ENCODE measurements around the gene STIM1. TPM values are rescaled to one million over a fixed set of nuclear protein-coding genes. Genes with fewer than 3 reads are reported as not detected.

The STIM1 gene
- total RNA-seq, 1 donor from 2014 or later, result 16.5 TPM

- no peak for TF ChIP-seq CTCF (conservative IDR thresholded peaks at IDR 0.05; ENCODE audit: low read depth, low read length)
- H3K4me3 ChIP-seq (ENCODE audit: low read depth, low read length), result no peak overlapping the region
- DNase-seq (ENCODE audit: low read depth), result no peak
Observed at GRCh38 chr11:4054643-4055042, 199.2 kb downstream of the STIM1 start.

GRCh38 chr11:4059424-4059823 lies 204.0 kb downstream of the STIM1 start:
- no peak overlapping the region for H3K4me3 ChIP-seq (ENCODE audit: low read depth, low read length)
- no peak for TF ChIP-seq CTCF (conservative IDR thresholded peaks at IDR 0.05; ENCODE audit: low read depth, low read length)
- DNase-seq (ENCODE audit: low read depth), result no peak

GRCh38 chr11:4060182-4060923 lies 204.9 kb downstream of the STIM1 start:
- TF ChIP-seq CTCF (conservative IDR thresholded peaks at IDR 0.05; ENCODE audit: low read depth, low read length), result no peak

GRCh38 chr11:4061700-4062099 lies 206.2 kb downstream of the STIM1 start:
- DNase-seq (ENCODE audit: low read depth), result no peak
- H3K4me3 ChIP-seq (ENCODE audit: low read depth, low read length), result no peak overlapping the region
- TF ChIP-seq CTCF (conservative IDR thresholded peaks at IDR 0.05; ENCODE audit: low read depth, low read length), result no peak

More at GRCh38 chr11:4060182-4060923, 204.9 kb downstream of the STIM1 start:
- no peak for DNase-seq (ENCODE audit: low read depth)
- H3K4me3 ChIP-seq (ENCODE audit: low read depth, low read length), result no peak overlapping the region

GRCh38 chr11:4063348-4063747 lies 207.9 kb downstream of the STIM1 start:
- DNase-seq (ENCODE audit: low read depth), result no peak
- no peak overlapping the region for H3K4me3 ChIP-seq (ENCODE audit: low read depth, low read length)
- TF ChIP-seq CTCF (conservative IDR thresholded peaks at IDR 0.05; ENCODE audit: low read depth, low read length), result no peak

- no peak for DNase-seq (ENCODE audit: low read depth)
- no peak overlapping the region for H3K4me3 ChIP-seq (ENCODE audit: low read depth, low read length)
- TF ChIP-seq CTCF (conservative IDR thresholded peaks at IDR 0.05; ENCODE audit: low read depth, low read length), result no peak
Observed at GRCh38 chr11:4064278-4064955, 209.0 kb downstream of the STIM1 start.
